ENCODE measurements around the gene RCAN1. TPM values are rescaled to one million over a fixed set of nuclear protein-coding genes. Genes with fewer than 3 reads are reported as not detected.

The RCAN1 gene
- total RNA-seq, 1 donor from 2014 or later: 17.7 TPM

- TF ChIP-seq CTCF (IDR thresholded peaks at IDR 0.05; ENCODE audit: partially characterized antibody, unreplicated experiment): no peak
- peaks cover 17% of the 10 kb centered on the region for H3K36me3 Mint-ChIP-seq (ENCODE audit: unreplicated experiment)
- peaks cover 6% of the 10 kb centered on the region for H3K9me3 Mint-ChIP-seq (ENCODE audit: unreplicated experiment)
- H3K27ac Mint-ChIP-seq (ENCODE audit: unreplicated experiment): no peak overlapping the region
- no peak for DNase-seq
- H3K27me3 Mint-ChIP-seq (ENCODE audit: unreplicated experiment): peaks cover 4% of the 10 kb centered on the region
- no peak overlapping the region for H3K4me3 Mint-ChIP-seq (ENCODE audit: unreplicated experiment)
- H3K4me1 Mint-ChIP-seq (ENCODE audit: low read depth, unreplicated experiment): no peaks in the 10 kb centered on the region
These were observed 34.5 kb upstream of the RCAN1 start for GRCh38 chr21:34649400-34649799.

- Mint-ChIP-seq H3K27ac (ENCODE audit: unreplicated experiment) (no peak overlapping the region), H3K36me3 (ENCODE audit: unreplicated experiment) (peaks cover 17% of the 10 kb centered on the region), H3K4me3 (ENCODE audit: unreplicated experiment) (no peak overlapping the region), H3K27me3 (ENCODE audit: unreplicated experiment) (peaks cover 4% of the 10 kb centered on the region), H3K9me3 (ENCODE audit: unreplicated experiment) (peaks cover 5% of the 10 kb centered on the region), H3K4me1 (ENCODE audit: low read depth, unreplicated experiment) (no peaks in the 10 kb centered on the region)
- no peak for TF ChIP-seq CTCF (IDR thresholded peaks at IDR 0.05; ENCODE audit: partially characterized antibody, unreplicated experiment)
- no peak for DNase-seq
These were observed 33.9 kb upstream of the RCAN1 start for GRCh38 chr21:34648739-34649297.

GRCh38 chr21:34647555-34647954, 32.6 kb upstream of the RCAN1 start:
- no peaks in the 10 kb centered on the region for H3K9me3 Mint-ChIP-seq (ENCODE audit: unreplicated experiment)
- no peak overlapping the region for H3K4me3 Mint-ChIP-seq (ENCODE audit: unreplicated experiment)
- H3K27ac Mint-ChIP-seq (ENCODE audit: unreplicated experiment): no peak overlapping the region
- no peak for DNase-seq
- TF ChIP-seq CTCF (IDR thresholded peaks at IDR 0.05; ENCODE audit: partially characterized antibody, unreplicated experiment): no peak
- peaks cover 4% of the 10 kb centered on the region for H3K27me3 Mint-ChIP-seq (ENCODE audit: unreplicated experiment)
- peaks cover 6% of the 10 kb centered on the region for H3K36me3 Mint-ChIP-seq (ENCODE audit: unreplicated experiment)
- H3K4me1 Mint-ChIP-seq (ENCODE audit: low read depth, unreplicated experiment): no peaks in the 10 kb centered on the region

- TF ChIP-seq CTCF (IDR thresholded peaks at IDR 0.05; ENCODE audit: partially characterized antibody, unreplicated experiment): no peak
- H3K27me3 Mint-ChIP-seq (ENCODE audit: unreplicated experiment): peaks cover 2% of the 10 kb centered on the region
- no peak overlapping the region for H3K27ac Mint-ChIP-seq (ENCODE audit: unreplicated experiment)
- no peaks in the 10 kb centered on the region for H3K4me1 Mint-ChIP-seq (ENCODE audit: low read depth, unreplicated experiment)
- no peaks in the 10 kb centered on the region for H3K36me3 Mint-ChIP-seq (ENCODE audit: unreplicated experiment)
- H3K4me3 Mint-ChIP-seq (ENCODE audit: unreplicated experiment): no peak overlapping the region
- DNase-seq: no peak
- no peaks in the 10 kb centered on the region for H3K9me3 Mint-ChIP-seq (ENCODE audit: unreplicated experiment)
These were observed 29.9 kb upstream of the RCAN1 start for GRCh38 chr21:34644825-34645224.

GRCh38 chr21:34642211-34643075, 27.5 kb upstream of the RCAN1 start:
- Mint-ChIP-seq H3K27ac (ENCODE audit: unreplicated experiment) (no peak overlapping the region), H3K4me3 (ENCODE audit: unreplicated experiment) (no peak overlapping the region), H3K4me1 (ENCODE audit: low read depth, unreplicated experiment) (no peaks in the 10 kb centered on the region), H3K9me3 (ENCODE audit: unreplicated experiment) (no peaks in the 10 kb centered on the region), H3K27me3 (ENCODE audit: unreplicated experiment) (no peaks in the 10 kb centered on the region), H3K36me3 (ENCODE audit: unreplicated experiment) (no peaks in the 10 kb centered on the region)
- TF ChIP-seq CTCF (IDR thresholded peaks at IDR 0.05; ENCODE audit: partially characterized antibody, unreplicated experiment): no peak
- DNase-seq: no peak

All from glutamatergic neuron (in vitro differentiated cells).